HG03460 (cell line): ENCODE measurements around the gene HKDC1.
"Not testable (repeated sequence)": the region's sequence is repeated elsewhere in the genome, so short reads cannot be mapped to it uniquely, and the experiment has no call there.

ENCODE experiments used
- ATAC-seq: cut with Tn5 transposase; IDR thresholded peaks from one replicate; pipeline ENCODE4 v1.9.1; 2021; ENCODE audit not compliant: unreplicated experiment

HKDC1 gene, protein sequence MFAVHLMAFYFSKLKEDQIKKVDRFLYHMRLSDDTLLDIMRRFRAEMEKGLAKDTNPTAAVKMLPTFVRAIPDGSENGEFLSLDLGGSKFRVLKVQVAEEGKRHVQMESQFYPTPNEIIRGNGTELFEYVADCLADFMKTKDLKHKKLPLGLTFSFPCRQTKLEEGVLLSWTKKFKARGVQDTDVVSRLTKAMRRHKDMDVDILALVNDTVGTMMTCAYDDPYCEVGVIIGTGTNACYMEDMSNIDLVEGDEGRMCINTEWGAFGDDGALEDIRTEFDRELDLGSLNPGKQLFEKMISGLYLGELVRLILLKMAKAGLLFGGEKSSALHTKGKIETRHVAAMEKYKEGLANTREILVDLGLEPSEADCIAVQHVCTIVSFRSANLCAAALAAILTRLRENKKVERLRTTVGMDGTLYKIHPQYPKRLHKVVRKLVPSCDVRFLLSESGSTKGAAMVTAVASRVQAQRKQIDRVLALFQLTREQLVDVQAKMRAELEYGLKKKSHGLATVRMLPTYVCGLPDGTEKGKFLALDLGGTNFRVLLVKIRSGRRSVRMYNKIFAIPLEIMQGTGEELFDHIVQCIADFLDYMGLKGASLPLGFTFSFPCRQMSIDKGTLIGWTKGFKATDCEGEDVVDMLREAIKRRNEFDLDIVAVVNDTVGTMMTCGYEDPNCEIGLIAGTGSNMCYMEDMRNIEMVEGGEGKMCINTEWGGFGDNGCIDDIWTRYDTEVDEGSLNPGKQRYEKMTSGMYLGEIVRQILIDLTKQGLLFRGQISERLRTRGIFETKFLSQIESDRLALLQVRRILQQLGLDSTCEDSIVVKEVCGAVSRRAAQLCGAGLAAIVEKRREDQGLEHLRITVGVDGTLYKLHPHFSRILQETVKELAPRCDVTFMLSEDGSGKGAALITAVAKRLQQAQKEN

DNA sequence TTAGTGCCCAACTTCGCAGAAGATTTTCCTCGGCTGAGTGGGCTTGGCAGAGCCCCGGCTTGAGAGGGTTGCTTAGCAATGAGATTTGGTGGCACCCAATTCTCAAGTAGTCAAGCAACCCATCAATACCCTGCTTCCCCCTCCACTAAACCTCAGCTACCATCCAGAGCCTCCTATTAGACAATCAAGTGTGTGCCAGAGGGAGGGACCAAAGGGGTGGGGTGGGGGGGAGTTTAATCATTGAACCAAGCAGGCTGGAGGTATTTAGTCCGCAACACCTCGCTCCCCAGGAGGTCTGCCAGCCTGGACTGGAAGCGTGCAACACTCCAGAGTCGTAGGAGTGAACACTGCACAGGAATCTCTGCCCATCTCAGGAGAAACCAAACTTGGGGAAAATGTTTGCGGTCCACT lies at the start of gene HKDC1:
Gene HKDC1, plus strand, starts transcription at position 292 of the 411 bp plus-strand sequence. Its CDS starts 104 bp downstream, at position 396.
- ATAC-seq: no peak

- no peak for ATAC-seq
These were observed 47.7 kb upstream of the HKDC1 start for GRCh38 chr10:69172241-69172982.

- not testable (repeated sequence) for ATAC-seq
These were observed 44.8 kb upstream of the HKDC1 start for GRCh38 chr10:69175326-69175725.

- no peak for ATAC-seq
These were observed 43.3 kb upstream of the HKDC1 start for GRCh38 chr10:69176823-69177222.

DNA sequence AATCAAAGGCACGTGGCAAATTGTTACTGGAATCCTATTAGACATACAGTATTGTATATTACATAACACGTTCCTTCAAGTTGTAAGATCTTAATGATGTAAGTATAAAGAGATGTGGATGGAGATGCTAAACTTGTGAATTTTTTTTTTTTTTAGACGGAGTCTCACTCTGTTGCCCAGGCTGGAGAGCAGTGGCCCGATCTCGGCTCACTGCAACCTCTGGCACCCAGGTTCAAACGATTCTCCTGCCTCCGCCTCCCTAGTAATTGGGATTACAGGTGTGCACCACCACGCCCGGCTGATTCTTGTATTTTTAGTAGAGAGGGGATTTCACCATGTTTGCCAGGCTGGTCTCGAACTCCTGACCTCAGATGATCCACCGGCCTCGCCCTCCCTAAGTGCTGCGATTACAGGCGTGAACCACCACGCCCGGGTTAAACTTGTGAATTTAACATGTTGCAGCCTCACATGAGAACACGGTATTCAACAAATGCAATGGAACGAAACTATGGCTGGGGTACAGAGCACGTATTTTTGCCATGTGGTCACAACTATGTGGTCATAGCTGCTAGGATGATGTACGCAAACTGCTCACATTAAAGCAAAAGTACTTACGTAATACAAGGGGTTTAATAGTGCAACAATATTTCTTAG lies 40.9 kb upstream of the HKDC1 start:
- ATAC-seq: peak; percentile 20

DNA sequence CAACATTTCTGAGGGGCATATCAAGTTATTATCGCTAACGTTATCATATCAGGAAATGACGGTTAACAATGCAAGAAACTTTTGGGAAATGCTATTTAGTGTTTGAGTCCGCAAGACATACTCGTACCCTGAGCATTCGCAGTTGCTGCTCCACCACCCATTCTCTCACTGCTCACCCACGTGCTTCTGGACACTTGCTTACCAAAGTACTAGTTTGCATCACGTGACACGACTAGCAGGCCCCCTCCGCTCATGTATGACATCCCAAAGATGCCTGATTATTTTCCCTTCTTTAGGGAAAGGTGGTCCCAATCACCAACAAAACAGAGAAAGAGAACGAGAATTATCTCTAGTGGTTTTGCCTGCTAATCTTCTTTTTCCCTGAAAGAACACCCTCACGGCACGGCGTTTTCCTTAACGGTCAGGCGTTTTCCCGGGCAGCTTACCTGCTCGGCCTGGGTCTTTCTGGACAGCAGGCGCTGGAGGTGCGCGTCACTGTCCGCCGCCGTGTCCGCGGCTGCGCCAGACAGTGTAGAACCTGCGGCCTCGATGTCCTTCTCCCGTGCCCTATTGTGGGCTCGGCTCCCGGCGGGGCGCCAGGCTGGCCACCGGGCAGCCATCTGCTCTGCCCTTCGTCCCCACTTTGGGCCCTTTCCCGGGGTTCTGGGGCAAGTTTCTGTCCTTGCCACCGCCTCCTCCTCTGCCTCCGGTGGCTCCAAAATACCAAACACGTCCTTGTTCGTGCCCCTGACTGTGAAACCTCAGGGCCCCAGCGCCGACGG lies 40.2 kb upstream of the HKDC1 start, which contains the start of gene SUPV3L1:
Gene SUPV3L1, plus strand, starts transcription at position 492 of the 782 bp plus-strand sequence. Its CDS starts 58 bp downstream, at position 550.
- ATAC-seq: peak; percentile 87

DNA sequence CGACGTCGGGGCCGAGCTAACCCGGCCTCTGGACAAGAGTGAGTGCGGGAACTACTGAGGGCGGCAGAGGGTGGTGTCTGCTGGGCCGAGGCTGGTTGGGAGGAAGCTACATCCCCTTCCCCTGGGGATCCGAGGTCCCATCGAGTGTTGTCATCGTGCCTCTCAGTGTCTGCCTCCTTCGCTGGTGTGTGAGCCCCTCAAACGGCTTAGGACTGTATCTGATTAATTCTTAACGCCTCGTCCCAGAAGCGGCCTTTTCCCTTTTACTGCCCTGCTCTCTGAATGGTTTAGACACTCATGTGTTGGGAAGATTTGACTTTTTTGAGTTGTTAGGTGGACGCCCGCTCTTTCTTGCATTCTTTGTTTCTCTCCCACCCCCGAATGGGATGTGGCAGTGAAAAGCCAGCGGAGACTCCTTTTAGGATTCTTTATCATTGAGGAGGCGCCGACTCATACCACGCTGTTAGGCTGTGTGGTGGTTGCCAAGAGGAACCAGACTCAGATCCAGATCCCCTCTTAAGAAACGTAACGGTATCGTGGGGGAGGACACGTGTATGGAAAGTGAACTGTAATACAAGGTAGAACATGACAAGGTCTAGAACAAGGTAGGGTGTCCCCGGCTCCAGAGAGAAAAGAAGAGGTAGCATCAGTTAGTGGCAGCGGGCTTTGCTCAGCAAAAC lies 39.5 kb upstream of the HKDC1 start:
- ATAC-seq: no peak

DNA sequence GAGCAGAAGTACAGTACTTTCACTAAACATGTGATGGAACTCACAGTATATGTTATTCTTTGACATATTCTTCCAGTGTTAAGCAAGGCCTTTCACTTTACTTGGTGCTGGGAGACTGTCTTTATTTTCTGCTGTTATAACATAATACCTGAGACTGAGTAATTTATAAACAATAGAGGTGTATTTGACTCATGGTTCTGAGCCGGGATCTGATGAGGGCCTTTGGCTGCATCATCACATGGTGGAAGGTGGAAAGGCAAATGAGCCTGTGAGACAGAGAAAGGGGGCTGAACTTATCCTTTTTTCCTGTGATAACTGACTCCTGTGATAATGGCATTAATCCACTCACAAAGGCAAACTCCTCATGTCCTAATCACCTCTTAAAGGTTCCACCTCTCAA lies 38.7 kb upstream of the HKDC1 start:
- no peak for ATAC-seq

DNA sequence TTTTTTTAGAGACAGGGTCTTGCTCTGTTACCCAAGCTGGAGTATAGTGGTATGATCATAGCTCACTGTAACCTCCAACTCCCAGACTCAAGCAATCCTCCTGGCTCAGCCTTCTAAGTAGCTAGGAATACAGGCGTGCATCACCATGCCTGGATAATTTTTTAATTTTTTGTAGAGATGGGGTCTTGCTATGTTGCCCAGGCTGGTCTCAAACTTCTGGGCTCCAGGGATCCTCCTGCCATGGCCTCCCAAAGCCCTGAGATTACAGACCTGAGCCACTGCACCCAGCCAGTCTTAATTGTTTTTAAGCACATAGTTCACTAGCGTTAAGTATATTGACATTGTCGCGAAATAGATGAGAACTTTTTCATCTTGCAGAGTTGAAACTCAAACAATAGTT lies 38.1 kb upstream of the HKDC1 start:
- ATAC-seq: no peak

DNA sequence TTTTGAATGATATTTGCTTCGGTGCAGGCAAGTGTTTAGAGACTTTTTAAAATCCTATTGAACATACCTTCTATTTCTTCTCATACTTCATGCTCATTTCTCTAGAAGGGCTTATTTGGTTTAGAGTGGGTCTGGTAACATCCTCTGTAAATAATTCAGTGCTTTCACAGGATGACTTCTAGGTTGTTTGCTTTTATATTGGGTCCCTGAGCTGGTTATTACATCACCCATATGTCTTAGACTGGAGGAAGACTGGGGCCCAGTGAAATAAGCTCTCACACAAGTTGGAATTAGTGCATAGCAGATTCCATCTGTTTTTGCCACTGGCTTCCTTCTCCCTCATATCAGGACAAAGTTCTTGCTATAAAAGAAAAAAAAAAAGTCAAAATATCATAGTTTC lies 33.6 kb upstream of the HKDC1 start:
- no peak for ATAC-seq

- no peak for ATAC-seq
These were observed 19.1 kb upstream of the HKDC1 start for GRCh38 chr10:69201045-69201444.

- no peak for ATAC-seq
These were observed 17.8 kb upstream of the HKDC1 start for GRCh38 chr10:69202332-69202731.

- no peak for ATAC-seq
These were observed 11.4 kb upstream of the HKDC1 start for GRCh38 chr10:69208761-69209160.

- ATAC-seq: no peak
These were observed 10.2 kb upstream of the HKDC1 start for GRCh38 chr10:69209787-69210484.

DNA sequence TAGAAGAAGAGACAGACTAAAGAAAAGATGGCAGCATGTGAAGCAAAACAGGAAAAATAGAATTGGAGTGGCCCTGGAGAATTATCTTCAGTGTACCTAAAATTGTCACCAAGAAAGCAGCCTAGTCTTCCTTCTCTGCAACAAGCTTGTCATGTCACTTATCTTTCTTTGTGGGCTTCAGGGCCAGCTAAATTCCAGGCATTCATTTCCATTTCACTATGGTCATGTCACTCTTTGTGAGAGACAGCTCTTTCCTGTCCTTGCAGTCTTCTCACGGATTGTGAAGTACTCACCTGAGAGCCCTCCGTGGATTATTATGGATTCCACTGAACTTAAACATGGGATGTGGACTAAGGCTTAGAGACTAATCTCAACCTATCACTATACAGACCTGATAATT lies 9.0 kb upstream of the HKDC1 start:
- no peak for ATAC-seq

DNA sequence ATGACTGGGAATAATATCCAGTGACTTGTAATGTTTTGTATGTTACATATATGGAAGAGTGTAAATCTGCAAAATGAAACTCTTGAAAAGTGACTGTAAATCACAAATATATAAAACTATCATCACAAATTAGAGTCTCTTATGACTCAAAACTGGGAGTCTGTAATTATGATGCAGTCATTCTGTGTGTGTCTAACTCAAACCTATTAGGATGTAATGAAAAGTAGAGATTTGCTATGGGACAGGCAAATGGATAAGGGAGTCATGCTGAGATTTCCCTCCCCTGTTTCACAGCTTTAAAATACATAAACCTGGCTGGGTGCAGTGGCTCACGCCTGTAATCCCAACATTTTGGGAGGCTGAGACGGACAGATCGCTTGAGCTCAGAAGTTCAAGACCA lies 8.6 kb upstream of the HKDC1 start:
- ATAC-seq: no peak

DNA sequence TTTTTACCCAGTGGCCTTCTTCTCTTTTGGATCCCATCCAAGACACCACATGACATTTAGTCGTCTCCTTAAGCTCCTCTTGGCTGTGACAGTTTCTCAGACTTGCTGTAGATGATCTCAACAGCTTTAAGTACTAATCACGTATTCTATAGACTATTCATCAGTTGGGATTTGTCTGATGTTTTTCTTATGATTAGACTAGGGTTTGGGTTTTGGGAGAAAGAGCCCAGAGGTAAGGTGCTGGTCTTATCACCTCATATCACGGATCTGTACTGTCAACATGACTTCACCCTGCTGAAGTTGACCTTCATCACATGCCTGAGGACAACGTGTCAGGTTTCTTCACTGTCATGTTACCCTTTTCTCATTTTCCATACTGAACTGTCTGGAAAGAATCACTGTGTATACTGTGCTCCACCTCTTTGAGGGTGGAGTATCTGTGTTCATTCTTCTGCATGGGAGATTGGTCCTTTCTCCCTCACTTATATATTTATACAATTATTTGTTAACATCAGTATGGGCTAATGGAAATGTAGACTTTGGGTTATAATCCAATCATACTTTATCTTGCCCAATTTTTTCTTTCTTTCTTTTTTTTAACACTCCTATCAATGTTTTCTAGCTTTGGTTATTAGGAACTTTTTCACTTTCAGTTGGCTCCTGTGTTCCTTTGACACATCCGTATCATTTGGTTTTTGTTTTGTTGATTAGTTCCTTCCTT lies 6.4 kb upstream of the HKDC1 start:
- no peak for ATAC-seq

- ATAC-seq: no peak
These were observed 5.4 kb upstream of the HKDC1 start for GRCh38 chr10:69214666-69215131.
